ENCODE results near the gene C3orf62. TPM values are rescaled to one million over a fixed set of nuclear protein-coding genes. Genes with fewer than 3 reads are reported as not detected.
"Not testable (repeated sequence)": the region's sequence is repeated elsewhere in the genome, so short reads cannot be mapped to it uniquely, and the experiment has no call there.

Gene C3orf62
- total RNA-seq, 1 donor from 2014 or later, result 10.1 TPM

GRCh38 chr3:49260806-49261324 is 16.2 kb downstream of the C3orf62 start:
- no peaks in the 10 kb centered on the region for H3K4me1 Mint-ChIP-seq (ENCODE audit: low read depth)
- no peaks in the 10 kb centered on the region for H3K9me3 Mint-ChIP-seq
- no peak overlapping the region for H3K4me3 Mint-ChIP-seq
- H3K27me3 Mint-ChIP-seq (ENCODE audit: insufficient read depth), result no peaks in the 10 kb centered on the region
- peaks cover 3% of the 10 kb centered on the region for H3K36me3 Mint-ChIP-seq (ENCODE audit: low read depth)
- no peak overlapping the region for H3K27ac Mint-ChIP-seq
- intact Hi-C loops (cut with micrococcal nuclease), result no loop called here
- no peak for DNase-seq (ENCODE audit: low spot score)

GRCh38 chr3:49257187-49257586 is 19.8 kb downstream of the C3orf62 start:
- no peaks in the 10 kb centered on the region for H3K36me3 Mint-ChIP-seq (ENCODE audit: low read depth)
- peaks cover 2% of the 10 kb centered on the region for H3K27me3 Mint-ChIP-seq (ENCODE audit: insufficient read depth)
- H3K4me3 Mint-ChIP-seq, result no peak overlapping the region
- intact Hi-C loops (cut with micrococcal nuclease), result no loop called here
- no peak for DNase-seq (ENCODE audit: low spot score)
- H3K27ac Mint-ChIP-seq, result no peak overlapping the region
- H3K4me1 Mint-ChIP-seq (ENCODE audit: low read depth), result peaks cover 4% of the 10 kb centered on the region
- H3K9me3 Mint-ChIP-seq, result no peaks in the 10 kb centered on the region

GRCh38 chr3:49255718-49256511 is 21.1 kb downstream of the C3orf62 start:
- Mint-ChIP-seq H3K9me3 (no peaks in the 10 kb centered on the region), H3K27ac (no peak overlapping the region), H3K27me3 (ENCODE audit: insufficient read depth) (peaks cover 2% of the 10 kb centered on the region)

GRCh38 chr3:49255112-49255511 is 21.9 kb downstream of the C3orf62 start:
- H3K9me3 Mint-ChIP-seq, result no peaks in the 10 kb centered on the region
- H3K4me3 Mint-ChIP-seq, result no peak overlapping the region
- intact Hi-C loops (cut with micrococcal nuclease), result no loop called here
- H3K27ac Mint-ChIP-seq, result no peak overlapping the region
- H3K4me1 Mint-ChIP-seq (ENCODE audit: low read depth), result peaks cover 4% of the 10 kb centered on the region
- no peak for DNase-seq (ENCODE audit: low spot score)
- H3K36me3 Mint-ChIP-seq (ENCODE audit: low read depth), result no peaks in the 10 kb centered on the region
- H3K27me3 Mint-ChIP-seq (ENCODE audit: insufficient read depth), result peaks cover 4% of the 10 kb centered on the region

More at GRCh38 chr3:49255718-49256511, 21.1 kb downstream of the C3orf62 start:
- Mint-ChIP-seq H3K4me3 (no peak overlapping the region), H3K36me3 (ENCODE audit: low read depth) (no peaks in the 10 kb centered on the region), H3K4me1 (ENCODE audit: low read depth) (peaks cover 4% of the 10 kb centered on the region)
- intact Hi-C loops (cut with micrococcal nuclease), result no loop called here
- no peak for DNase-seq (ENCODE audit: low spot score)

- Mint-ChIP-seq H3K4me1 (ENCODE audit: low read depth) (peaks cover 4% of the 10 kb centered on the region), H3K27me3 (ENCODE audit: insufficient read depth) (peaks cover 4% of the 10 kb centered on the region), H3K27ac (no peak overlapping the region), H3K9me3 (no peaks in the 10 kb centered on the region), H3K36me3 (ENCODE audit: low read depth) (no peaks in the 10 kb centered on the region), H3K4me3 (no peak overlapping the region)
- intact Hi-C loops (cut with micrococcal nuclease), result no loop called here
- DNase-seq (ENCODE audit: low spot score), result no peak
These were observed 23.5 kb downstream of the C3orf62 start for GRCh38 chr3:49253512-49253911.

- H3K4me1 Mint-ChIP-seq (ENCODE audit: low read depth), result no peaks in the 10 kb centered on the region
- H3K27ac Mint-ChIP-seq, result no peak overlapping the region
- DNase-seq (ENCODE audit: low spot score), result no peak
- H3K36me3 Mint-ChIP-seq (ENCODE audit: low read depth), result no peaks in the 10 kb centered on the region
- intact Hi-C loops (cut with micrococcal nuclease), result no loop called here
- H3K9me3 Mint-ChIP-seq, result no peaks in the 10 kb centered on the region
- H3K4me3 Mint-ChIP-seq, result no peak overlapping the region
- peaks cover 4% of the 10 kb centered on the region for H3K27me3 Mint-ChIP-seq (ENCODE audit: insufficient read depth)
These were observed 28.2 kb downstream of the C3orf62 start for GRCh38 chr3:49248840-49249227.

GRCh38 chr3:49244581-49245205 is 32.3 kb downstream of the C3orf62 start:
- DNase-seq (ENCODE audit: low spot score), result no peak
- intact Hi-C loops (cut with micrococcal nuclease), result no loop called here
- no peak overlapping the region for H3K27ac Mint-ChIP-seq
- H3K4me3 Mint-ChIP-seq, result no peak overlapping the region
- peaks cover 3% of the 10 kb centered on the region for H3K27me3 Mint-ChIP-seq (ENCODE audit: insufficient read depth)
- no peaks in the 10 kb centered on the region for H3K4me1 Mint-ChIP-seq (ENCODE audit: low read depth)
- peaks cover 3% of the 10 kb centered on the region for H3K9me3 Mint-ChIP-seq
- H3K36me3 Mint-ChIP-seq (ENCODE audit: low read depth), result no peaks in the 10 kb centered on the region

GRCh38 chr3:49240091-49240490 is 36.9 kb downstream of the C3orf62 start:
- DNase-seq (ENCODE audit: low spot score); H3K27me3 Mint-ChIP-seq (ENCODE audit: insufficient read depth); H3K27ac Mint-ChIP-seq; H3K4me1 Mint-ChIP-seq (ENCODE audit: low read depth); H3K4me3 Mint-ChIP-seq; H3K36me3 Mint-ChIP-seq (ENCODE audit: low read depth); intact Hi-C loops (cut with micrococcal nuclease): not testable (repeated sequence)
- H3K9me3 Mint-ChIP-seq, result peaks cover 15% of the 10 kb centered on the region

GRCh38 chr3:49238274-49239127 is 38.5 kb downstream of the C3orf62 start:
- peaks cover 25% of the 10 kb centered on the region for H3K9me3 Mint-ChIP-seq
- no peak overlapping the region for H3K4me3 Mint-ChIP-seq
- peaks cover 3% of the 10 kb centered on the region for H3K27me3 Mint-ChIP-seq (ENCODE audit: insufficient read depth)
- intact Hi-C loops (cut with micrococcal nuclease), result no loop called here
- H3K4me1 Mint-ChIP-seq (ENCODE audit: low read depth), result no peaks in the 10 kb centered on the region
- no peak overlapping the region for H3K27ac Mint-ChIP-seq
- DNase-seq (ENCODE audit: low spot score), result no peak
- no peaks in the 10 kb centered on the region for H3K36me3 Mint-ChIP-seq (ENCODE audit: low read depth)

GRCh38 chr3:49237344-49237743 is 39.7 kb downstream of the C3orf62 start:
- no peak overlapping the region for H3K4me3 Mint-ChIP-seq
- H3K36me3 Mint-ChIP-seq (ENCODE audit: low read depth), result no peaks in the 10 kb centered on the region
- DNase-seq (ENCODE audit: low spot score), result no peak
- intact Hi-C loops (cut with micrococcal nuclease), result no loop called here
- H3K27ac Mint-ChIP-seq, result no peak overlapping the region
- H3K9me3 Mint-ChIP-seq, result peaks cover 36% of the 10 kb centered on the region
- H3K27me3 Mint-ChIP-seq (ENCODE audit: insufficient read depth), result peaks cover 3% of the 10 kb centered on the region
- no peaks in the 10 kb centered on the region for H3K4me1 Mint-ChIP-seq (ENCODE audit: low read depth)

- H3K36me3 Mint-ChIP-seq (ENCODE audit: low read depth), result no peaks in the 10 kb centered on the region
- no peaks in the 10 kb centered on the region for H3K27me3 Mint-ChIP-seq (ENCODE audit: insufficient read depth)
- no peaks in the 10 kb centered on the region for H3K4me1 Mint-ChIP-seq (ENCODE audit: low read depth)
- no peak for DNase-seq (ENCODE audit: low spot score)
- intact Hi-C loops (cut with micrococcal nuclease), result no loop called here
- no peak overlapping the region for H3K27ac Mint-ChIP-seq
- no peak overlapping the region for H3K4me3 Mint-ChIP-seq
- H3K9me3 Mint-ChIP-seq, result peaks cover 43% of the 10 kb centered on the region
These were observed 40.8 kb downstream of the C3orf62 start for GRCh38 chr3:49236226-49236625.

GRCh38 chr3:49228817-49229216 is 48.2 kb downstream of the C3orf62 start:
- DNase-seq (ENCODE audit: low spot score); H3K36me3 Mint-ChIP-seq (ENCODE audit: low read depth); H3K27me3 Mint-ChIP-seq (ENCODE audit: insufficient read depth); H3K27ac Mint-ChIP-seq; intact Hi-C loops (cut with micrococcal nuclease); H3K4me1 Mint-ChIP-seq (ENCODE audit: low read depth); H3K4me3 Mint-ChIP-seq: not testable (repeated sequence)
- H3K9me3 Mint-ChIP-seq, result peaks cover 62% of the 10 kb centered on the region

- Mint-ChIP-seq H3K27me3 (ENCODE audit: insufficient read depth) (no peaks in the 10 kb centered on the region), H3K4me3 (no peak overlapping the region), H3K9me3 (peaks cover 17% of the 10 kb centered on the region), H3K4me1 (ENCODE audit: low read depth) (no peaks in the 10 kb centered on the region), H3K36me3 (ENCODE audit: low read depth) (no peaks in the 10 kb centered on the region), H3K27ac (no peak overlapping the region)
- intact Hi-C loops (cut with micrococcal nuclease), result no loop called here
- no peak for DNase-seq (ENCODE audit: low spot score)
These were observed 55.0 kb downstream of the C3orf62 start for GRCh38 chr3:49222002-49222401.

Measured in activated T-helper 1 cell treated with anti-CD3 and anti-CD28 coated beads, Interleukin-12 subunit alpha, Interleukin-12 subunit beta, Interleukin-2, Interleukin-4 antibody, amounts not matched to agents 30 ng/mL and 10 ng/mL and 1 ng/mL, durations not matched to agents 14 hours and 24 hours and 36 hours (primary cell).